Stimulated activated naive CD8-positive, alpha-beta T cell treated with anti-CD3 and anti-CD28 coated beads, Interleukin-15, Interleukin-2, amounts not matched to agents 100 ng/mL and 50 ng/mL, for 24 hours (primary cell): ENCODE data around the gene BRINP1.

Source experiments
- H3K27ac Mint-ChIP-seq: one replicate; pipeline ENCODE4 v1.8.0; 2021; ENCODE audit warnings: mild to moderate bottlenecking, mixed read lengths
- H3K27me3 Mint-ChIP-seq: one replicate; pipeline ENCODE4 v1.8.0; 2021; ENCODE audit warnings: mixed read lengths
- H3K36me3 Mint-ChIP-seq: one replicate; pipeline ENCODE4 v1.8.0; 2021; ENCODE audit warnings: low read depth, mixed read lengths
- H3K4me1 Mint-ChIP-seq: one replicate; pipeline ENCODE4 v1.8.0; 2021; ENCODE audit warnings: low read depth, mixed read lengths
- H3K4me3 Mint-ChIP-seq: one replicate; pipeline ENCODE4 v1.8.0; 2021; ENCODE audit warnings: mild to moderate bottlenecking, mixed read lengths
- H3K9me3 Mint-ChIP-seq: one replicate; pipeline ENCODE4 v1.8.0; 2021; ENCODE audit warnings: mixed read lengths

The BRINP1 gene, protein sequence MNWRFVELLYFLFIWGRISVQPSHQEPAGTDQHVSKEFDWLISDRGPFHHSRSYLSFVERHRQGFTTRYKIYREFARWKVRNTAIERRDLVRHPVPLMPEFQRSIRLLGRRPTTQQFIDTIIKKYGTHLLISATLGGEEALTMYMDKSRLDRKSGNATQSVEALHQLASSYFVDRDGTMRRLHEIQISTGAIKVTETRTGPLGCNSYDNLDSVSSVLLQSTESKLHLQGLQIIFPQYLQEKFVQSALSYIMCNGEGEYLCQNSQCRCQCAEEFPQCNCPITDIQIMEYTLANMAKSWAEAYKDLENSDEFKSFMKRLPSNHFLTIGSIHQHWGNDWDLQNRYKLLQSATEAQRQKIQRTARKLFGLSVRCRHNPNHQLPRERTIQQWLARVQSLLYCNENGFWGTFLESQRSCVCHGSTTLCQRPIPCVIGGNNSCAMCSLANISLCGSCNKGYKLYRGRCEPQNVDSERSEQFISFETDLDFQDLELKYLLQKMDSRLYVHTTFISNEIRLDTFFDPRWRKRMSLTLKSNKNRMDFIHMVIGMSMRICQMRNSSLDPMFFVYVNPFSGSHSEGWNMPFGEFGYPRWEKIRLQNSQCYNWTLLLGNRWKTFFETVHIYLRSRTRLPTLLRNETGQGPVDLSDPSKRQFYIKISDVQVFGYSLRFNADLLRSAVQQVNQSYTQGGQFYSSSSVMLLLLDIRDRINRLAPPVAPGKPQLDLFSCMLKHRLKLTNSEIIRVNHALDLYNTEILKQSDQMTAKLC

DNA sequence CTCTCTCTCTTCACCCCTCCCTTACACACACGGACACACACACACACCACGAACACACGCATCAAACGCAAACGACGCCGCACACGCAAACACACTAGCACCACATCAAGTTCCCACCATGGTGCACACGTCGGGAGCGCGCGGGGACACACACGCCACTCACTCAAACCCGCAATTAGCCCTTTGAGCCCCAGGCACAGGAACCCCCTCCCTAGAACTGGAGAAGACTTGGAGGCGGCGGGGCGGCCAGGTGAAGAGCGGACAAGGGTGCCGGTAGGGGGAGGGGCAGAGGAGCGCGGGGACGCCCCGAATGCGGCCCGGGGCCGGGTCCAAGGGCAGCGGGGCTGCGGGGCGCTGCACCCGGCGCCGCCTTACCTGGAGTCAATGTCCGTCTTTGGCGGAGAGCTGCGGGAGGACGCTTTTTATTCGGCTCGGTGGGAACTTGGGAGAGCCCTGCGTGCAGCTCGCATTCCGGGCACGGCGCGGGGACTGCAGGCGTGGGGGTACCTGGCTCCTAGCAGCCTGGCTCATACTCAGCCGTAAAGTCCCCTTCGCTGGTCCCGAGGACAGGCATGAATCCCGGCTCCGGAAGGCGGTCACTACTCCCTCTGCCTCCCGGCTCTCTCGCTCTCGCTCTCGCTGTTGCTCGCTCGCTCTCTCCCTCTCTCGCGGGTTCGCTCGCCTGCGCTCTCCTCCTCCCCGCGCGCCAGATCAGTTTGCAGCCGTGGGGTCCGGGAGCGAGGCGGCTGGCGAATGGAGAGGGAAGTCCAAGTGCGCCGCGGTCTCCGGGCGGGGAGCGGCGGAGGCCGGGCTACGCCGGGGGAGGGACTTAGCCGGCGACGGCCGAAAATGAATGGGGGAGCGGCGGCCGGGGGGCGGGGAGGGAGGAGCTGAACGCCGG lies at the start of gene BRINP1:
BRINP1 (minus strand) TSS at position 755 of the 901 bp plus-strand sequence. CDS start 56,080 bp downstream, outside the sequence.
- H3K4me1 Mint-ChIP-seq: no peaks in the 10 kb centered on the region
- peaks cover 26% of the 10 kb centered on the region for H3K9me3 Mint-ChIP-seq
- no peak within 1 kb of the TSS for H3K4me3 Mint-ChIP-seq
- H3K27ac Mint-ChIP-seq: no peak within 1 kb of the TSS
- H3K36me3 Mint-ChIP-seq: peaks cover 4% of the 10 kb centered on the region
- peaks cover 48% of the 10 kb centered on the region for H3K27me3 Mint-ChIP-seq

DNA sequence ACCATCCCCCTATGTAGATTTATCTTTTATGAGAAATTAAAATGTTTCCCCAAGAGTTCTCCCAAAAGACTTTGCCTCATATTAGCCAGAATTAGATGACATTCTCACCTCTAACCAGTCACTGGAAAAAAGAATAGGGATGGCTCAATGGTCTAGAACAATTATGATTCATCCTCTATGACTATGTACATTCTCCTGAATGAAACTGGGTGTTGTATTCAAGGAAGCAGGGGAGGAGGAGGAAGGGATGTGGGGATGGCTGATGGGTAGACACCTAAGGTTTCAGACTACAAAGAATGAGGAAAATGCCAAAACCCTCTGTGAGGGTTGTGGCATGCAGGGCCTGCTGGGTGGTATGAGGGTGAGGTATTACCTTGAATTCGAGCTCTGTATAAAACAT lies 49.5 kb upstream of the BRINP1 start:
- Mint-ChIP-seq H3K4me1 (no peaks in the 10 kb centered on the region), H3K27me3 (no peaks in the 10 kb centered on the region), H3K9me3 (peaks cover 11% of the 10 kb centered on the region), H3K36me3 (no peaks in the 10 kb centered on the region), H3K27ac (no peak overlapping the region), H3K4me3 (no peak overlapping the region)

DNA sequence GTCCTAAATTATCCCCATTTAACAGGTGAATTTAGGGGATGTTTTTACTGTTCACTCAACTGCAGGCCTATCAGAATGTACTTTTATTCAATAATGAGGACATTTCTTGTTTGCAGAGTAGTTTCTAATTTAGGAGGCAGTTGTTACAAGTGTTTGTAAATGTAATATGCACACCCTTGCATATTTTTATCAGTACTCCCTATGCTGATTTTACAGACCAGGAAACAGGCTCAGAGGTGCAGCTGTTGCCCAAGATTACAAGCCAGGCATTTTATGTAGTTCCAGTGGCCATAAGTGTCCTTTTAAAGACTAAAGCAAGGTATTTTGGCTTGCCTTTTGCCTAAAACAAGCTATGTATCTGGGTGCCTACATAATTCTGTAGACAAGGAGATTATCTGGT lies 47.6 kb upstream of the BRINP1 start:
- no peaks in the 10 kb centered on the region for H3K27me3 Mint-ChIP-seq
- no peak overlapping the region for H3K27ac Mint-ChIP-seq
- no peaks in the 10 kb centered on the region for H3K36me3 Mint-ChIP-seq
- no peaks in the 10 kb centered on the region for H3K4me1 Mint-ChIP-seq
- H3K9me3 Mint-ChIP-seq: peaks cover 11% of the 10 kb centered on the region
- H3K4me3 Mint-ChIP-seq: no peak overlapping the region

DNA sequence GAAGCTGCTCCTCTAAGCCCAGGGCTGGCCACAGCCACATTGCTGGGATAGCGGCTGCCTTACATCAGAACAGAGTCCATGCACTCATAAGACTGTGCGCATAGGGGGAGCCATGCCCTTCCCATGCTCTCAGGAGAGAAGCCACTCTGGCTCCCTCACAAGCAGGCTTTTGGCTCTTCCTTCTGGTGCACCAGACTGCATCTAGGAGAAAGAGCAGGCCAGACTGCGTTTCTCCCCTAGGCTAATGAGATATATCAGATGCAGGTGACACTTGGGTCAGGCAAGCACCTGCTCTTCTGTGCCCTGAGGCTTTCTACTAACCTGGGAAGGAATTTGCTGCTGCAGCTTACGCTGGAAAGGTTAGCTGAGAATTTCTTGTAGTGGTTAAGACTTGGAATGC lies 43.2 kb upstream of the BRINP1 start:
- no peaks in the 10 kb centered on the region for H3K4me1 Mint-ChIP-seq
- H3K27me3 Mint-ChIP-seq: no peaks in the 10 kb centered on the region
- no peak overlapping the region for H3K4me3 Mint-ChIP-seq
- no peaks in the 10 kb centered on the region for H3K36me3 Mint-ChIP-seq
- no peak overlapping the region for H3K27ac Mint-ChIP-seq
- peaks cover 8% of the 10 kb centered on the region for H3K9me3 Mint-ChIP-seq

DNA sequence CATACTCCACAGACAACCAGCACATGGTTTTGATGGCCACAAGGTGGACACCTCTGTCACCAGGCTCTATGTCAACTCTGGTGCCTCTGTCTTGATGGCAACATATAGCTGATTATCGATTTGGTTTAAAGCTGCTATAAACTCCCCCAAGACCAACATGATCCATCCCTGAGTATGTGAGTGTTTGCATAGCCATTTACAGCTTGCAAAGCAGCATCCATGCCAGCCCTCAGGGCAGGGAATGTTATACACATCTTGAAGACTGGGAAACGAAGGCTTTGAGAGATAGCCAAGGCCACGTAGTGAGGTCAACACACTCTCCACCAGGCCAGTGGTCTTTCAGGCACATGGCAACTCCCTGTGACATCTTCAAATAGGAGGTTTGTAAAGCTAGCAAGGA lies 40.3 kb upstream of the BRINP1 start:
- Mint-ChIP-seq H3K27me3 (no peaks in the 10 kb centered on the region), H3K27ac (no peak overlapping the region), H3K9me3 (peaks cover 8% of the 10 kb centered on the region), H3K36me3 (no peaks in the 10 kb centered on the region), H3K4me1 (no peaks in the 10 kb centered on the region), H3K4me3 (no peak overlapping the region)

DNA sequence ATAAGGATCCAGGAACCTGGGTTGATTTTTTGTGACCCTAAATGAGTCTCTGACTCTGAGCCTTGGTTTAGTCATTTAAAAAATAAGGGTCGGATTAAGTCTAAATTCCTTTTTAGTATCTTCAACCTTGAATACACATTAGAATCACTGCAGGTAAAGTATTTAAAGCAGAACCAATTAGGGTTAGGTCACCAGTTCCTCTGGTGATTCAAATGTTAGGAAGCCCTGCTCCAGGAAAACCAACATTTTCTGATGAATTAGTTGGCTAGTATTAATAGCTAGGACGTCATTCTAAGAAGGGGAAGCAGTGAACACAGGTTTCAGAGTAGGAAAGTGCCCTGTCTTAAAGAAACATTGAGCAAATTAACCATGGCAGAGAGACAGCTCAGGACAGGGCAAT lies 31.4 kb upstream of the BRINP1 start:
- peaks cover 8% of the 10 kb centered on the region for H3K9me3 Mint-ChIP-seq
- H3K27ac Mint-ChIP-seq: no peak overlapping the region
- H3K36me3 Mint-ChIP-seq: no peaks in the 10 kb centered on the region
- H3K27me3 Mint-ChIP-seq: no peaks in the 10 kb centered on the region
- no peaks in the 10 kb centered on the region for H3K4me1 Mint-ChIP-seq
- no peak overlapping the region for H3K4me3 Mint-ChIP-seq

DNA sequence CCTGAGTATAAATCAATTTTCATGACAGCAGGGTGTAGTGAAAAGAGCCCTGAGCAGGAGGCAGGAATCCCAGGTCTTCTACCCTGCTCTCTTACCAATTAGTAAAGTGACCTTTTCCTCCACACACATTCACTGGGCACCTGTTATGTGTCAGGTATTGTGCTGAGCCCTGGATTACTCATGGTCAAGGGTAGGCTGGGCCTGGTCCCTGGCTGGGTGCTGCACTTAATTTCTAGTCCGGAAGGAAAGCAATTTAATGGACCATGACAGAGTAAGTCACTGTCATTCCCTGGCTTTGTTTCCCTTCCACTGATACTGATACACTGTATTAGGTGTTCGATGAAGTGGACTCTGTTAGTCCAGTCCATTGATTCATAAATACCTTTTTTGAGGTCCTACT lies 29.1 kb upstream of the BRINP1 start:
- Mint-ChIP-seq H3K9me3 (peaks cover 7% of the 10 kb centered on the region), H3K36me3 (no peaks in the 10 kb centered on the region), H3K4me3 (no peak overlapping the region), H3K27me3 (no peaks in the 10 kb centered on the region), H3K4me1 (no peaks in the 10 kb centered on the region), H3K27ac (no peak overlapping the region)

DNA sequence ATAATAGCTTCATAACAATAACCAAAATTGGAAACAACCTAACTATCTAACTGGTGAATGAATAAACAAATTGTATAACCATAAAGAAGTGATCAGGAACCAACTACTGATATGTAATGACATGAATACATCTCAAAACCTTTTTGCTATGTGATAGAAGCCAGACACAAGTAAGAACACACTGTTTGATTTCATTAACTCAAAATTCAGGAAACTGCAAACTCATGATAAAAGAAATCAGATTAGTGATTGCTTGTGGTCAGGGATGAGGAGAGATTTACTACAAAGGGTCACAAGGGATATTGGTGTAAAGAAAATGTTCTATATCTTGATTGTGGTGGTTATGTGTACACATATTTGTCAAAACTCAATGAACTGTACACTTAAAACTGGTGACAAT lies 22.6 kb upstream of the BRINP1 start:
- Mint-ChIP-seq H3K36me3 (no peaks in the 10 kb centered on the region), H3K9me3 (peaks cover 4% of the 10 kb centered on the region), H3K4me3 (no peak overlapping the region), H3K4me1 (no peaks in the 10 kb centered on the region), H3K27ac (no peak overlapping the region), H3K27me3 (no peaks in the 10 kb centered on the region)

DNA sequence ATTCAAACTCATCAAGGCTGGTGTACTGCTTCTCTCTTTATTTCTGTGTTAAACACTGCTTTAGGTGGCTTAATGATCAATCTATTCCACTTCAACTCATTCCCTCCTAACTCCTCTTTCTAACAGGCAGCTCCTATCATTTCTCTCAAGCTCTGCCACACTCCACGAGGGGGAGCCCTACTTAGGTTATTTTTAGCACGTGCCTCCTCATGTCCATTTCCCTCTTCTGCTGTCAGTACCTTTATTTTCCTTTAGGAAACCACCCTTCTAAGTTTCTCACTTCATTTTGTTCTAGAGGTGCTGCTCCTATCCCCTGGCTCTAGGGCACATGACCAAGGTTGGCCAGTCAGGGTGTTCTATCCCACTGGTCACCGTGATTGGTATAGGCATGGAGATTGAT lies 6.7 kb upstream of the BRINP1 start:
- H3K4me1 Mint-ChIP-seq: no peaks in the 10 kb centered on the region
- H3K27me3 Mint-ChIP-seq: peaks cover 7% of the 10 kb centered on the region
- peaks cover 16% of the 10 kb centered on the region for H3K9me3 Mint-ChIP-seq
- H3K4me3 Mint-ChIP-seq: no peak overlapping the region
- no peaks in the 10 kb centered on the region for H3K36me3 Mint-ChIP-seq
- no peak overlapping the region for H3K27ac Mint-ChIP-seq

DNA sequence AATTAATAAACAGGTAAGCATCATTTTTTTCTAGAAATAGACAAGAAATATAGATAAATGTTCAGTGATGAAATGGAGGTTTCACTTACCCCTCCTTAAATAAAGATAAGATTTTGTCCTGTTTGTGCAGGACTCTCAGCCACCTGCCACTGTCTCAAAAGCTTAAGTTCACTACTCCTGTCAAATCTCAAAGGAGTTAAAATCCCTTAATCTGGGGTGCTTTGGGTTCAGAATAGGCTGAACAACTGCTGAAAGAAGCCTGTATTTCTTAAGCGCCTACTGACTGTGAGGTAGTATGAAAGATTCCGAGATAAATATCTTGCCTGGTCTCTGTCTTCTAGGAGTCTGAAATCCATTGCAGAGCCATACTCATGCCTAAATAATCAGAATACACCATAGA lies 3.7 kb upstream of the BRINP1 start:
- Mint-ChIP-seq H3K9me3 (peaks cover 21% of the 10 kb centered on the region), H3K27ac (no peak overlapping the region), H3K36me3 (peaks cover 4% of the 10 kb centered on the region), H3K4me1 (no peaks in the 10 kb centered on the region), H3K4me3 (no peak overlapping the region), H3K27me3 (peaks cover 28% of the 10 kb centered on the region)

DNA sequence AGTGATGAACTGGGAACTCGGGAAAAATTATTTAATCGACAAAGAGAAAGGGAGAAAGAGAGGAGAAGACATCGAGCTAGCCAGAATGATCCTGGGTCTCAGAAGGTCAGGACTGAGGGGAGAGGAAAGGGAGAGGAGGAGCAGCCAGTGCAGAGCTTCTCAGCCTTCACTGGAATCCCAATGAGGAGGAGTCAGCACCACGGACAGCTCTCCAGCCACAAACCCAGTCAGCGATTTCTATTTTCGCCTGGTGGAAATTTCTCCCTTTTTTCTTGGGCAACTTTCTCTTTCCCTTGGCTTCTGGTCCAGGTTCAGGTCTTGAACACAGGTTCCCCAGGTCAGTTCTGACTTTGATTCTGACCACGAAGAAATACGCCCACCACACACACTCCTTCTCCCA lies 1.6 kb upstream of the BRINP1 start:
- Mint-ChIP-seq H3K27me3 (peaks cover 43% of the 10 kb centered on the region), H3K27ac (no peak overlapping the region), H3K9me3 (peaks cover 17% of the 10 kb centered on the region), H3K4me3 (no peak overlapping the region), H3K36me3 (peaks cover 4% of the 10 kb centered on the region), H3K4me1 (no peaks in the 10 kb centered on the region)

DNA sequence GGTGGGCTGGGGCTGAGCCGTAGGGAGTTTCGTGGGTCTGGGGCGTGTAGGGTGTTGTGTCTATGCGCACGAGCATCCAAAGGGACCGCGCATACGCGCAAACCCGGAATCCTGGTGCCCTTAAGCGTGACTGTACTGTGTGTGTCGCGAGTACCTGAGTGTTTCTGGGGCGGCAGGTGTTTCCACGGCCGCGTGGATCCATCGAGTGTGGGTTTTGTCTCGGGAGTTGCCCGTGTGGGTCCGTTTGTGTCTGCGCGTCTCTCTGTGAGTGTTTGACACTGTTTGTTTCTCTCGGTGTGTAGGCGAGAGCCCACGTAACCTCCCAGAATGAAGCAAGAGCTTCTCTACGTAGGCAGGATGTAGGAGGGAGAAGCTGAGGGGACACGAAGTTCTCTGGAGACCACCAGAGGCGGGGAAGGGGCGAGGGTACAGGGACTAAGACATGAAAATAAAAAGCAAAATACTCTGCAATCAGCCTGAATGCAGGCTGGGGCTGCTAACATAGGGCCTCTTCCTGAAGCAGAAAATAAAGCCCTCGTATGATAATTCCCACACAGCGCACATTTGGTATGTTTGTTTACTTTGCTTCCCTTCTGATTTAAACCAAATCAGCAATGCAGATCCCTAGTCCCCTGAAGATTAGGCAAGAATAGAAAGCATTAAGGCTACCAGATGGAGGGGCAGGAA lies 588 bp upstream of the BRINP1 start:
- no peak overlapping the region for H3K4me3 Mint-ChIP-seq
- H3K4me1 Mint-ChIP-seq: no peaks in the 10 kb centered on the region
- peaks cover 20% of the 10 kb centered on the region for H3K9me3 Mint-ChIP-seq
- no peak overlapping the region for H3K27ac Mint-ChIP-seq
- peaks cover 48% of the 10 kb centered on the region for H3K27me3 Mint-ChIP-seq
- H3K36me3 Mint-ChIP-seq: peaks cover 4% of the 10 kb centered on the region

DNA sequence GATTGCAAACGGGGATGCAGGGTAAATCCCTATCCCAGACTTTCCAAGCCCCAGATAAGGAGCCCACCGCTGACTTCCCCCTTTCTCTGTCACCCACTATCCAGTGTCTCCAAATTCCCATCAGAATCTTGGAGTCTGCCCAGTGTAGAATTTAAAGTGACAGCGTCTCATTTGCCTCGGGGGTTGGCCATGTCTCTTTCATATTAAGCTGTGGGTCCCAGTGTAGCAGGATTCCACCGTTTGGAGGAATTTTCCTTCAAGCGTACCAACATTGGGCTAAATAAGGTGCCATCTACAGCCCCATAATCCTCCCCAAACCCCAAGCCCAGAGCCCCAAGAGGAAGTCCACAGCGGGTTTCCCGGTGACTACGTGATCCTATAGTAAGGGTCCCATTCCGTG lies 1.1 kb downstream of the BRINP1 start:
- Mint-ChIP-seq H3K27ac (no peak overlapping the region), H3K4me3 (no peak overlapping the region), H3K27me3 (peaks cover 48% of the 10 kb centered on the region), H3K9me3 (peaks cover 26% of the 10 kb centered on the region), H3K4me1 (no peaks in the 10 kb centered on the region), H3K36me3 (peaks cover 4% of the 10 kb centered on the region)

DNA sequence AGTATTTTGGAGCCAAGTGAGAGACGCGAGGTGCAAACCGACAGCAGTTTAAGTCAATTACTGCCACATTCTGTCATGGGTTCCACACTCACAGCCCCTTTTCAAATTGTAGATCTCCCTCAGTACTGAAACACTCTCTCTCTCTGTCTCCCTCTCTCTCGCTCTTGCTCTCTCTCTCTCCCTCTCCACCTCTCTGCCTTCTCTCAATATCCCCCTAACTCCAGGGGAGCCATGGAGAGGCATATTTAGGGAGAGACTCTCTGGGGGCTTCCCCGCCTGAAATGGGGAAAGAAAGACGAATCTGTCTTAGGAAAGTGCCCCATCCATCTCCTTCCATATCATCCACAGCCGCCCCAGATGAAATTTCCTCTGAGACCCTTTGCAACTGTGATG lies 1.6 kb downstream of the BRINP1 start:
- no peak overlapping the region for H3K27ac Mint-ChIP-seq
- peaks cover 4% of the 10 kb centered on the region for H3K36me3 Mint-ChIP-seq
- H3K9me3 Mint-ChIP-seq: peaks cover 26% of the 10 kb centered on the region
- no peak overlapping the region for H3K4me3 Mint-ChIP-seq
- H3K4me1 Mint-ChIP-seq: no peaks in the 10 kb centered on the region
- H3K27me3 Mint-ChIP-seq: peaks cover 48% of the 10 kb centered on the region
